WI38 (cell line): ENCODE measurements around the gene LEKR1.
"Not testable (repeated sequence)": the region's sequence is repeated elsewhere in the genome, so short reads cannot be mapped to it uniquely, and the experiment has no call there.

Experiments used
- H3K4me3 ChIP-seq: 2 replicates; pipeline ENCODE4 v1.5.1; 2011; ENCODE audit warnings: low read depth, mild to moderate bottlenecking, control low read depth, low read length
- TF ChIP-seq, protein P1 (sequence below): IDR thresholded peaks from 2 replicates; pipeline ENCODE4 v1.5.1; 2012; ENCODE audit warnings: low read depth, mild to moderate bottlenecking, control low read depth, low read length

LEKR1 gene

GRCh38 chr3:156793851-156794250 lies 32.3 kb upstream of the LEKR1 start:
- no peak overlapping the region for H3K4me3 ChIP-seq

DNA sequence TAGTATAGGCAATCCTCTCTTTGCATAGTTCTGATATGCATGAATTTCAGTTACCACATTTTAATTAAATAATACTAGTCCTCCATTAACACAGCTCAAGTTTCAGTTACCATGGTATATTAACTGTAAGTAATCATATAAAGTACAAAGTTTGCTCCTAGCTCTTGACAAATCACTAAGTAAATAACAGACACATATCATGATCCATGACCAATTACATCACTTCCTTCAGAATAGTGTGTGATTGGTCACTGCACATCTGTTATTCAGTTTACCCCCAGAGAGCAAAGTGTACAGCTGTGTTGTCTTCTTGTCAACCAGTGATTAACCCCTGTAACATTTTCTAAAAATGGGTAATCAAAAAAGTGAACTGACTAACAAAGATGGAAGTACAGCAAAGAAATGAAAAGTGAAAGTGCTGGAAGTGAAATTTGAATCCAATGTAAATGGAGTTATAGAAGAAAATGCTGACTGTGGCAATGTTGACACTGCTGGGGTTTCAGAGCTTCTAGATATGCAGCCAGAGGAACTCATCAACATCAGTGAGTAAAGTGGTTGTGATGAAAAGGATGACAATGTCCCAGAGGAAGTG lies 30.2 kb upstream of the LEKR1 start:
- no peak overlapping the region for H3K4me3 ChIP-seq
- TF ChIP-seq, protein P1, sequence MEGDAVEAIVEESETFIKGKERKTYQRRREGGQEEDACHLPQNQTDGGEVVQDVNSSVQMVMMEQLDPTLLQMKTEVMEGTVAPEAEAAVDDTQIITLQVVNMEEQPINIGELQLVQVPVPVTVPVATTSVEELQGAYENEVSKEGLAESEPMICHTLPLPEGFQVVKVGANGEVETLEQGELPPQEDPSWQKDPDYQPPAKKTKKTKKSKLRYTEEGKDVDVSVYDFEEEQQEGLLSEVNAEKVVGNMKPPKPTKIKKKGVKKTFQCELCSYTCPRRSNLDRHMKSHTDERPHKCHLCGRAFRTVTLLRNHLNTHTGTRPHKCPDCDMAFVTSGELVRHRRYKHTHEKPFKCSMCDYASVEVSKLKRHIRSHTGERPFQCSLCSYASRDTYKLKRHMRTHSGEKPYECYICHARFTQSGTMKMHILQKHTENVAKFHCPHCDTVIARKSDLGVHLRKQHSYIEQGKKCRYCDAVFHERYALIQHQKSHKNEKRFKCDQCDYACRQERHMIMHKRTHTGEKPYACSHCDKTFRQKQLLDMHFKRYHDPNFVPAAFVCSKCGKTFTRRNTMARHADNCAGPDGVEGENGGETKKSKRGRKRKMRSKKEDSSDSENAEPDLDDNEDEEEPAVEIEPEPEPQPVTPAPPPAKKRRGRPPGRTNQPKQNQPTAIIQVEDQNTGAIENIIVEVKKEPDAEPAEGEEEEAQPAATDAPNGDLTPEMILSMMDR = no peak

More at GRCh38 chr3:156793851-156794250, 32.3 kb upstream of the LEKR1 start:
- TF ChIP-seq, protein P1 = no peak

GRCh38 chr3:156797368-156797767 lies 28.8 kb upstream of the LEKR1 start:
- TF ChIP-seq, protein P1 = no peak

GRCh38 chr3:156800287-156800686 lies 25.9 kb upstream of the LEKR1 start:
- H3K4me3 ChIP-seq = not testable (repeated sequence)

More at GRCh38 chr3:156797368-156797767, 28.8 kb upstream of the LEKR1 start:
- no peak overlapping the region for H3K4me3 ChIP-seq

- H3K4me3 ChIP-seq = no peak overlapping the region
- TF ChIP-seq, protein P1 = no peak
These were observed 24.4 kb upstream of the LEKR1 start for GRCh38 chr3:156801746-156802145.

GRCh38 chr3:156802821-156803606 lies 23.1 kb upstream of the LEKR1 start:
- H3K4me3 ChIP-seq = no peak overlapping the region
- TF ChIP-seq, protein P1 = no peak

DNA sequence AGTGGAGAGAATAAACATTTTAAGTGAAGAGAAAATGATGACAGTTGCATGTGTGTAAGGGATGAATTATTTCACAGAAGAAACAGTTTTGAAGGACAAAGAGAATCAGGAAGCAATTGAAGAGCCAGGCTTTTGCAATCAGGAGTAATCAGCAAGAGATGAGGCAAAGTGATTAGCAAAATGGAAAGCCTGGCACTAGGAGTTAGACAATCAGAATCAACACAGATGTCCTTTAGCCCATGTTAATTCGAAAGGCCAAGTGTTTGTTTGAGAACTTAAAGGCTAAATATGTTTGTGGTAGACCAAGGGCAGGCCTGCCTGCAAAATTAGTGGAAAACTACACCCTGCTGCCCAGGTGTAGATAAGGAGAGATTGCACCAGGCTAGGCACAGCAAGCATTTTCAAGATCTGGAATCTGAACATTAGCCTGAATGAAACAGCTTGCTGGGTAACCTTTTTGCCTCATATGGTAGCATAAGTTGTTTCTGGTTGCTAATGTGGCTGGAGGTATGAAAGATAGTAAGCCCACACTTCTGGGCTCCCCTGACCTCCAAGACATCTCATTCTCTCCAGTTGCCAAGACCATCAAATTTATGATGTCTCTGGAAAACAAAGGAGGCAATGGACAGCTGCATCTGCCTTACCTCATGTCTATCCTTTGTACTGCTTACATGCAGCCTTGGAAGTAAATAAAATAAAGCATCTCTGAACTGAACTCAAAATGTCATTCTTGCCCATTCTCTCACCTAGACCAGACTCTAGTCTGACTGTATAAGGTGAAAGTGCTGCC lies 22.0 kb upstream of the LEKR1 start:
- TF ChIP-seq, protein P1 = no peak
- H3K4me3 ChIP-seq = no peak overlapping the region
